ENCODE results near the gene SOX15.

SOX15 gene

GRCh38 chr17:7576432-7576937, 13.4 kb downstream of the SOX15 start:
- no peak for DNase-seq

GRCh38 chr17:7575959-7576358, 13.9 kb downstream of the SOX15 start:
- DNase-seq: no peak

DNA sequence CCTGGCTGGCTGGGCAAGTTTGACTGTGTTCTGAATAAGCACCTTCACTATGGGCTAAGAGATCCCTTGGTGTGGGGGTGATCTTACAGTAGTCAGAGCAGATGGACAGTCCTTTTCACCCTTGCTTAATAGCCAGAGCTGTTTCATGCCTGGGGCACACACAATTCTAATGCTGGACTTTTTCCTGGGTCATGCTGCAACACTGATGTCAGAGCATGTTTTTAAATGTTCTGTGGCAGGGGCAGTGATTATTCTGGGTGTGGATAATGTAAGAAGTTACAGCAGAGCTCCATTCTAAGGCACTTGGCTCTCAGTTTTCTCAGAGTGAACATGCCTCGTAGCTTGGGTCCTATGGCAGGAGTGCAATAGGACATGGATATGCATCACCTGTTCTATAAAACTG, 14.4 kb downstream of the SOX15 start:
- DNase-seq: no peak

- DNase-seq: no peak
These were observed 15.5 kb downstream of the SOX15 start for GRCh38 chr17:7574176-7574953.

GRCh38 chr17:7573324-7574080, 16.4 kb downstream of the SOX15 start:
- DNase-seq: peak; percentile 91

DNA sequence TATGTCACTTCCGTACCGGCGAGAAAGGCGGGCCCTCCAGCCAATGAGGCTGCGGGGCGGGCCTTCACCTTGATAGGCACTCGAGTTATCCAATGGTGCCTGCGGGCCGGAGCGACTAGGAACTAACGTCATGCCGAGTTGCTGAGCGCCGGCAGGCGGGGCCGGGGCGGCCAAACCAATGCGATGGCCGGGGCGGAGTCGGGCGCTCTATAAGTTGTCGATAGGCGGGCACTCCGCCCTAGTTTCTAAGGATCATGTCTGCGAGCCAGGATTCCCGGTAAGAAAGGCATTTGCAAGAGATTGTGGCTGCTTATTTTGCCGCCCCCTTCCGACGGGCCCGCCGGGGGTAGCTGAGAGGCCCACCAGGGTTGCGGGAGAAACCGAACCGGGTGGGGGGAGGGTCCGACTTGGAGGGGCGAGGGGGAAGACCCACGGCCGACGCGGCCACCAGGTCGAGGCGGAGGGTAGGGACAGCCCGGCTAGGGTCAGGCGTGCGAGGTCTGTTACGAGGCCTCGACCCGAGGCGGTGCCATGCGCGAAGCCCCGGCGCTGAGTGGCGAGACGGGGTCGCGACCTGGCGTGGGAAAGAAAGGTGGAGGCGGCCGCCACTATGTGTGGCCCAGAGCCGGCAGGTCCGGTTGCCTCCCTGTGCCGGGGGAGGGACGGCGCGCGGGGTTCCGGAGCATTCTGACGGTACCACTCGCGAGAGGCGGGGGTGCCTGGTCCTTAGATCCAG, 17.1 kb downstream of the SOX15 start:
- peak; percentile 99 for DNase-seq

DNA sequence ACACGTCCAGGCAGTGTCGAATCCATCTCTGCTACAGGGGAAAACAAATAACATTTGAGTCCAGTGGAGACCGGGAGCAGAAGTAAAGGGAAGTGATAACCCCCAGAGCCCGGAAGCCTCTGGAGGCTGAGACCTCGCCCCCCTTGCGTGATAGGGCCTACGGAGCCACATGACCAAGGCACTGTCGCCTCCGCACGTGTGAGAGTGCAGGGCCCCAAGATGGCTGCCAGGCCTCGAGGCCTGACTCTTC, 17.6 kb downstream of the SOX15 start:
- no peak for DNase-seq

DNA sequence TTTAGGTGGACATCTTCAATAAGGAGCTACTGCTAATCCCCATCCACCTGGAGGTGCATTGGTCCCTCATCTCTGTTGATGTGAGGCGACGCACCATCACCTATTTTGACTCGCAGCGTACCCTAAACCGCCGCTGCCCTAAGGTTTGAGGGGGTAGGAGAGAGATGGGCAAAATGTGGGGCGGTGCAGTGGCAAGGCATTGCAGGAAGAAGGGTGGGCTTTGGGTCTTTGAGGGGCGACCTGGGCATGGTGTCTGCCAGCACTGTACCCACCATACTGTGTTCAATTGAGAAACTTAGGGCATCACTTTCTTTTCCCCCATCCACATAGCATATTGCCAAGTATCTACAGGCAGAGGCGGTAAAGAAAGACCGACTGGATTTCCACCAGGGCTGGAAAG, 19.5 kb downstream of the SOX15 start:
- no peak for DNase-seq

DNA sequence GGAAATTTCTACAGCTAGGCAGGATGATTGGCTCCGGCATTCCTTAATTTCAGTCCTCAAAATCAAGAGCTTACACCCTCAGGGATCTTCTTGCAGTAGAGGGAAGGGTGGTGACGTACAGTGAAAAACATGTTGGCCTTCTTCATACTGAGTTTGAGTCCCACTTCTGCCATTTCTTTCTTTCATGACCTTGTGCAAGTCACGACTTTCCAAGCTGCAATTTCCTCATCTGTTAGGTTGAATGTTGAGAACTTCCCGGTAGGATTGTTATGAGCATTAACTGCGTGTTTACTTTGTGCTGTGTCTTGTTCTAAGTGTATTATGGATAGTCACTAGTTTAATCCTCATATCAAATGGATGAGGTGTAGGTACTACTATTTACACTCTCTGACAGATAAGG, 20.3 kb downstream of the SOX15 start:
- no peak for DNase-seq

DNA sequence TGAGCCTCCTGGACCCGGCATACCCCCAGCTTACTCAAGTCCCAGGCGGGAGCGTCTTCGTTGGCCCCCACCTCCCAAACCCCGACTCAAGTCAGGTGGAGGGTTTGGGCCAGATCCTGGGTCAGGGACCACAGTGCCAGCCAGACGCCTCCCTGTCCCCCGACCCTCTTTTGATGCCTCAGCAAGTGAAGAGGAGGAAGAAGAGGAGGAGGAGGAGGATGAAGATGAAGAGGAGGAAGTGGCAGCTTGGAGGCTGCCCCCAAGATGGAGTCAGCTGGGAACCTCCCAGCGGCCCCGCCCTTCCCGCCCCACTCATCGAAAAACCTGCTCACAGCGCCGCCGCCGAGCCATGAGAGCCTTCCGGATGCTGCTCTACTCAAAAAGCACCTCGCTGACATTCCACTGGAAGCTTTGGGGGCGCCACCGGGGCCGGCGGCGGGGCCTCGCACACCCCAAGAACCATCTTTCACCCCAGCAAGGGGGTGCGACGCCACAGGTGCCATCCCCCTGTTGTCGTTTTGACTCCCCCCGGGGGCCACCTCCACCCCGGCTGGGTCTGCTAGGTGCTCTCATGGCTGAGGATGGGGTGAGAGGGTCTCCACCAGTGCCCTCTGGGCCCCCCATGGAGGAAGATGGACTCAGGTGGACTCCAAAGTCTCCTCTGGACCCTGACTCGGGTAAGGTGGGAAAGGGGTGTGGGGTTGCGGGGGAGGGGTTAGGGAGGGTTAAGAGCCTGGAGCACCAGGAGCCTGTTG, 26.6 kb downstream of the SOX15 start:
- DNase-seq: no peak

DNA sequence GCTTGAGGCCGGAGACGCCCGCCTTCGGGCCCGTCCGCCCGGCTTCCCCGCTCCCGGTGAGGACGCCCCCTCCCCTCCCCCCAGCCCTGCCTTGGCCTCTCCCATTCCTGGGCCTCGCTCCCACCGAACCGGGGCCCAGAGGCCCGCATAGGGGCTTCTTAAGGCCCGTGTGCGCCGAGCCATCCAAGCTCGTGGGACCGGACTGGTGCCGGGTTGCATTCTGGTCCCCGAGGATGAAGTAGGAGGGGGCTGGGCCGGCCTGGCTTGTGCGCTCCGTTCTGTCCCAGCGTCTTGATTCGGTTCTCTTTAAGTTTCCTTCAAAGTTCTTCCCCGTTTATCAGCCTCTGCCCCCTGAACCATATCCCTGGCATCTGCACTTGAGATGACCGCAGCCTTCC, 27.7 kb downstream of the SOX15 start:
- no peak for DNase-seq

DNA sequence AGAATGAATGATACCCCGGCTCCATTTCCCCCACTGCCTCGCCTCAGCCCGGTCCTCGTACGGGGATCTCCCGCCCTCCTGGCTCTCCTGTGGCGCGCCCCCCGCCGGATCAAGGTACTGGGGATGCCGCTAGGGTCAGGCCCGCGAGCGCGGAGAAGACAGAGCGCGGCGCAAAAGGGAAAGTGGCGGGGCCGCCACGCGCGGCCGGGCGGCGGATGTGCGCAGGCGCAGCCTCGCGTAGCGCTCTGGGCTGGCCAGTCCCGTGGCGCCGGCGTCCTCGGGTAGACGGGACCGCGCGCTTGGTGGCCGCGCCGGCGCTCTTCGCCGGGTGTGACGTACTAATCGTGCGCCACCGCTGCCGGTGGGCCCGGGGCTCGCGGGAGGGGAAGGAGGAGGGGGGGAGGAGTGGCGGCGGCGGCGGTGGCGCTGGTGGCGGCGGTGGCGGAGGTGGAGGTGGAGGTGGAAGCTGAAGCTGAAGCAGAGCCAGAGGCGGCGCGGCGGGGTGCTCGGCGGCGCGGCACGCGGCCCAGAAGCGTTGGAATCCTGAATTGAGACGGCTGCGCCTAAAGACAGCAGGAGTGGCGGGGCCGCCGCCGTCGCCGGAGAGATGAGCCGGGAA, 28.2 kb downstream of the SOX15 start, which contains the start of gene SENP3:
Gene SENP3 (plus strand): TSS at position 331 of the 619 bp plus-strand sequence. CDS start 1,158 bp downstream, outside the sequence.
- DNase-seq: peak; percentile 93

GRCh38 chr17:7561028-7561575, 28.8 kb downstream of the SOX15 start:
- peak; percentile 87 for DNase-seq

- peak; percentile 65 for DNase-seq
These were observed 29.5 kb downstream of the SOX15 start for GRCh38 chr17:7560172-7561027.

DNA sequence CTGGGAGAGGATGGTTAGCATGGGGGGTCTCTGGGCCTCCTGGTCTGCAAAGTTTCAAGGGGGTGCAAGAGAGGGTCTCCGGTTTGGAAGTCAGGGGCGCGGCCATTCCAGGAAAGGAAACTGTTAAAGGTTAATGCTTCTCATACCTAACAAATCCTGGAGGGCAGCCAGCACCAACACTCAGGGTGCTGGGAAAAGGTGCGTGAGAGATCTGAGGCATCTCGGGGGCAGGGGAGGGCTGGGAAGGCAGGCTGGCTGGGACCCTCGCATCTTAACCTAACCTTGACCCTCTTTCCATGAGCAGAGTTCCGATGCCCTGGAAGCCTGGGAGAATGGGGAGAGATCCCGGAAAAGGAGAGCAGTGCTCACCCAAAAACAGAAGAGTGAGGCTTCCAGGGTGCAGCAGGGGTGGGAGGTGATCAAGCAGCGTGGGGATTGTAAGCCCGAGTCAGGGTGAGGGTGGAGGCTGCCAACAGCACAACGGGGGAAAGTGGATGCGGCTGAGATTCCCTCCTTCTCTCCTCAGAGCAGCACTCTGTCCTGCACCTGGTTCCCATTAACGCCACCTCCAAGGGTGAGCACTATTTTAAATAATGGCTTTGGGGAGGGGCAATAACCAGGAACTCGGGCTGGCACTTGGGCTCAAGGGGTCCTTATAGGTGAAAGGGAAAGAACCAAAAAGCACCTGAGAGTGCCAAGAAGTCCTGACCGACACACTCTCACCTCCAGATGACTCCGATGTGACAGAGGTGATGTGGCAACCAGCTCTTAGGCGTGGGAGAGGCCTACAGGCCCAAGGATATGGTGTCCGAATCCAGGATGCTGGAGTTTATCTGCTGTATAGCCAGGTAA, 30.3 kb downstream of the SOX15 start:
- no peak for DNase-seq

- DNase-seq: no peak
These were observed 31.2 kb downstream of the SOX15 start, which contains the start of gene TNFSF13 for GRCh38 chr17:7558544-7559319. TSS of gene TNFSF13 (plus strand) at chr17:7558750. CDS start at chr17:7559040, 290 bp downstream.

DNA sequence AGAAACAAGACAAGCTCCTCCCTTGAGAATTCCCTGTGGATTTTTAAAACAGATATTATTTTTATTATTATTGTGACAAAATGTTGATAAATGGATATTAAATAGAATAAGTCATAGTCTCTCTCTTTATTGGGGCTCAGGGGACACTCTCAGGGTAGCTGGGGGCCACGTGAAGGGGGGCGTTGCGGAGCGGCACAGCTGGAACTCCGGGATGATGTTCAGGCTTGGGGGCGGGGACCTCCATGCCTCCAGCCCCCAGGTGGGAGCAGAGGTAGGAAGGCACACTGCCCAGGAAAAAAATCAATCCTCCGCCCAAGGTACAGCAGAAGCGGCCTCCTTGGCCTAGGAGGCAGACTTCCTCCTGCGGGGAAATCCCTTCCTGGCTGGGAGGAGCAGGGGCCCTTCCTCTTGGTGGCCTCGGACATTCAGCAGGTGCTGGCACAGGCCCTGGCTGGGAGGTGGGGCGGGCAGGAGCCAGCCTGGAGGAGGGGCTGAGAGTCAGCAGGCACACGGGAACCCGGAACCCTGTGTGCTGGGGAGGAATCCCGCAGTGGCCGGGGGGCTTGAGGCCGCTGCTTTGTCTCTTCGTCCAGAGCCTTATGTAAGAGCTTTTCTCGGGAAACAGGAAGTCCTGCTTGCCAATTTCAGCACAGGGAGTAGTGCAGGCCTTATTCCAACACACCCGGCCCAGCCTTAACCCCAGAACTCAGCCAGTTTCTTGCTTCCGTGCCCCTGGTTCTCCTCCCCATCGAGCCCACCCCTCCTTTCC, 31.9 kb downstream of the SOX15 start:
- no peak for DNase-seq

- no peak for DNase-seq
These were observed 32.6 kb downstream of the SOX15 start for GRCh38 chr17:7557147-7557764.
